ENCODE results near the gene FAM98C.

FAM98C gene

GRCh38 chr19:38429055-38429810, 26.3 kb downstream of the FAM98C start:
- no peak overlapping the region for H3K4me3 ChIP-seq (ENCODE audit: low read depth, low read length)
- TF ChIP-seq CTCF (IDR thresholded peaks at IDR 0.05; ENCODE audit: low read depth, low read length) (no peak), POLR2A (IDR thresholded peaks at IDR 0.05; ENCODE audit: extremely low read depth, insufficient read length) (no peak), MYC (IDR thresholded peaks at IDR 0.05; ENCODE audit: low read depth, low read length) (no peak)
- TF ChIP-seq, protein P1, sequence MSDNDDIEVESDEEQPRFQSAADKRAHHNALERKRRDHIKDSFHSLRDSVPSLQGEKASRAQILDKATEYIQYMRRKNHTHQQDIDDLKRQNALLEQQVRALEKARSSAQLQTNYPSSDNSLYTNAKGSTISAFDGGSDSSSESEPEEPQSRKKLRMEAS (IDR thresholded peaks at IDR 0.05; ENCODE audit: low read depth, low read length): no peak
- DNase-seq (ENCODE audit: low read depth): no peak

DNA sequence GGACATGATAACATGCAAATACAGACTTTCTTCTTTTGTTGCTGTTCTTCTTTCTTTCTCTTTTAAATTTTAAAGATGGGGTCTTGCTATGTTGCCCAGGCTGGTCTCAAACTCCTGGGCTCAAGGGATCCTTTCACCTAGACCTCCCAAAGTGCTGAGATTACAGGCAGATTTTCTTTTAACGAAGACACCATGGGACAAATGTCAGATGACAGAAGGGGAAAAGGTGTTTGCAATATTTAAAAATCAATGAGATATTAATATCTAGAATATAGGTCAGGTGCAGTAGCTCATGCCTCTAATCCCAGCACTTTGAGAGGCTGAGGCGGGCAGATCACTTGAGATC, 26.9 kb downstream of the FAM98C start:
- DNase-seq (ENCODE audit: low read depth): no peak
- no peak overlapping the region for H3K4me3 ChIP-seq (ENCODE audit: low read depth, low read length)
- TF ChIP-seq POLR2A (IDR thresholded peaks at IDR 0.05; ENCODE audit: extremely low read depth, insufficient read length) (no peak), MYC (IDR thresholded peaks at IDR 0.05; ENCODE audit: low read depth, low read length) (no peak), CTCF (IDR thresholded peaks at IDR 0.05; ENCODE audit: low read depth, low read length) (no peak)
- TF ChIP-seq, protein P1 (IDR thresholded peaks at IDR 0.05; ENCODE audit: low read depth, low read length): no peak

GRCh38 chr19:38430931-38431330, 28.0 kb downstream of the FAM98C start:
- DNase-seq (ENCODE audit: low read depth): no peak
- TF ChIP-seq, protein P1 (IDR thresholded peaks at IDR 0.05; ENCODE audit: low read depth, low read length): no peak
- TF ChIP-seq POLR2A (IDR thresholded peaks at IDR 0.05; ENCODE audit: extremely low read depth, insufficient read length) (no peak), MYC (IDR thresholded peaks at IDR 0.05; ENCODE audit: low read depth, low read length) (no peak), CTCF (IDR thresholded peaks at IDR 0.05; ENCODE audit: low read depth, low read length) (no peak)
- H3K4me3 ChIP-seq (ENCODE audit: low read depth, low read length): no peak overlapping the region

GRCh38 chr19:38433268-38433733, 30.4 kb downstream of the FAM98C start, which contains the start of gene RYR1:
RYR1 (plus strand) TSS chr19:38433691; CDS start chr19:38433830, 139 bp downstream.
- peak; percentile 33 for DNase-seq (ENCODE audit: low read depth)
- TF ChIP-seq, protein P1 (IDR thresholded peaks at IDR 0.05; ENCODE audit: low read depth, low read length): no peak
- TF ChIP-seq MYC (IDR thresholded peaks at IDR 0.05; ENCODE audit: low read depth, low read length): no peak
- no peak within 1 kb of the TSS for H3K4me3 ChIP-seq (ENCODE audit: low read depth, low read length)

GRCh38 chr19:38434549-38435051, 31.7 kb downstream of the FAM98C start:
- no peak overlapping the region for H3K4me3 ChIP-seq (ENCODE audit: low read depth, low read length)
- TF ChIP-seq CTCF (IDR thresholded peaks at IDR 0.05; ENCODE audit: low read depth, low read length) (no peak), POLR2A (IDR thresholded peaks at IDR 0.05; ENCODE audit: extremely low read depth, insufficient read length) (no peak), MYC (IDR thresholded peaks at IDR 0.05; ENCODE audit: low read depth, low read length) (no peak)
- TF ChIP-seq, protein P1 (IDR thresholded peaks at IDR 0.05; ENCODE audit: low read depth, low read length): no peak
- DNase-seq (ENCODE audit: low read depth): no peak

DNA sequence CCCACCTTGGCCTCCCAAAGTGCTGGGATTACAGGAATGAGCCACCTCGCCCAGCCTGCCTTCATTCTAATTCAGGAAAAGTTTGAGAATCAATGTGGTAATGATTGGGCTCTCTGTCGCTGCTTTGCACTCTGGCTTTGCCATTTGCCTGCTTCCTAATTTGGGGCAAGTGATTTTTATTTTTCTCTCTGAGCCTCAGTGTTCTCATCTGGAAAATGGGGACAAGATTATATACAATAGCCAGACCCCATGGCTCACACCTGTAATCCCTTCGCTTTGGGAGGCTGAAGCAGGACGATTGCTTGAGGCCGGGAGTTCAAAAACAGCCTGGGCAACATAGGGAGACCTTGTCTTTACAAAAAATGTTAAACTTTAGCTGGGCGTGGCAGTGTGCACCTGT, 34.4 kb downstream of the FAM98C start:
- DNase-seq (ENCODE audit: low read depth): no peak
- H3K4me3 ChIP-seq (ENCODE audit: low read depth, low read length): no peak overlapping the region
- TF ChIP-seq CTCF (IDR thresholded peaks at IDR 0.05; ENCODE audit: low read depth, low read length): no peak
- no peak for TF ChIP-seq POLR2A (IDR thresholded peaks at IDR 0.05; ENCODE audit: extremely low read depth, insufficient read length)
- TF ChIP-seq MYC (IDR thresholded peaks at IDR 0.05; ENCODE audit: low read depth, low read length): no peak
- TF ChIP-seq, protein P1 (IDR thresholded peaks at IDR 0.05; ENCODE audit: low read depth, low read length): no peak
